GM12878 (cell line): ENCODE measurements around the gene ORMDL1. TPM values are rescaled to one million over a fixed set of nuclear protein-coding genes. Genes with fewer than 3 reads are reported as not detected.

Experiments used
- ATAC-seq: fragments of 200-7000 bp; cut with Tn5 transposase; 3 replicates; pipeline ENCODE4 v1.9.1; 2020; ENCODE audit warnings: mild to moderate bottlenecking, moderate library complexity
- BruUV-seq: library from RNA; stranded (reverse); fragments of 400-500 nt; replicated peaks from 2 replicates; lab custom pipeline; 2021; lab: Mats Ljungman, UMichigan
- CTCF ChIA-PET: fragments of 300-600 bp; sonication (Branson Sonifier 250); formaldehyde crosslinking; extraction: SDS; loops from one replicate; lab custom pipeline; 2021; ENCODE audit warnings: inconsistent platforms; lab: Yijun Ruan, JAX
- POLR2A ChIA-PET: fragments of 350-600 bp; formaldehyde crosslinking; extraction: SDS; loops from one replicate; lab custom pipeline; 2021; ENCODE audit warnings: inconsistent platforms; lab: Charles Lee
- RAD21 ChIA-PET: fragments of 300-600 bp; sonication (Branson Sonifier 250); formaldehyde crosslinking; loops from one replicate; lab custom pipeline; 2023; ENCODE audit warnings: antibody characterized with exemption; ENCODE audit not compliant: unreplicated experiment; lab: Charles Lee
- SMC1A ChIA-PET: fragments of 300-600 bp; sonication (Branson Sonifier 250); formaldehyde crosslinking; loops from one replicate; lab custom pipeline; 2023; ENCODE audit not compliant: unreplicated experiment, uncharacterized antibody; lab: Charles Lee
- DNase-seq: peaks from one replicate; pipeline ENCODE4 v3.0.0-alpha.2; 2011; ENCODE audit warnings: low read depth, low spot score
- FAIRE-seq: peaks from 3 replicates; lab custom pipeline; 2011; peaks lifted over from hg19 to GRCh38; lab: Jason Lieb, UNC
- H2AFZ ChIP-seq: 2 replicates; pipeline ENCODE4 v1.6.0; 2011; ENCODE audit warnings: low read depth, low read length, control low read depth; ENCODE audit not compliant: control insufficient read depth
- H3K27ac ChIP-seq: 2 replicates; pipeline ENCODE4 v1.5.1; 2011; ENCODE audit warnings: control low read depth; ENCODE audit not compliant: control insufficient read depth, insufficient read depth
- H3K27me3 ChIP-seq, 2 experiments: replicated peaks in 1 of 2; 2 replicates each; pipeline versions ENCODE4 v1.6.0 to v1.6.1; 2011; ENCODE audit warnings: low read length in 1 of 2; ENCODE audit not compliant: control insufficient read depth in 2 of 2, insufficient read depth in 2 of 2
- H3K36me3 ChIP-seq, 2 experiments: 2 replicates each; pipeline ENCODE4 v1.5.1; 2011; ENCODE audit warnings: low read length in 1 of 2; ENCODE audit not compliant: control insufficient read depth in 2 of 2, insufficient read depth in 2 of 2
- H3K4me1 ChIP-seq: 2 replicates; pipeline ENCODE4 v1.6.1; 2011; ENCODE audit warnings: mild to moderate bottlenecking, low read length, moderate library complexity, mixed read lengths; ENCODE audit not compliant: control insufficient read depth, insufficient read depth
- H3K4me2 ChIP-seq: 2 replicates; pipeline ENCODE4 v1.6.0; 2011; ENCODE audit warnings: control low read depth; ENCODE audit not compliant: control insufficient read depth, insufficient read depth
- H3K4me3 ChIP-seq: fragments of 200-600 bp; sonication (generic); 2 replicates; pipeline ENCODE4 v1.5.1; 2016
- H3K79me2 ChIP-seq: 2 replicates; pipeline ENCODE4 v1.6.0; 2011; ENCODE audit warnings: low read length; ENCODE audit not compliant: control insufficient read depth, insufficient read depth
- H3K9ac ChIP-seq: 2 replicates; pipeline ENCODE4 v1.8.0; 2011; ENCODE audit warnings: low read length, control low read depth, mixed read lengths; ENCODE audit not compliant: control insufficient read depth, insufficient read depth
- H3K9me3 ChIP-seq: replicated peaks from 3 replicates; pipeline ENCODE4 v1.5.1; 2011; ENCODE audit warnings: mild to moderate bottlenecking, low read length; ENCODE audit not compliant: control insufficient read depth, insufficient read depth
- H4K20me1 ChIP-seq: 2 replicates; pipeline ENCODE4 v1.6.0; 2011; ENCODE audit not compliant: control insufficient read depth, insufficient read depth
- BACH1 ChIP-seq: fragments of 450-650 bp; IDR thresholded peaks from 2 replicates; pipeline ENCODE4 v1.6.1; 2017; ENCODE audit warnings: mild to moderate bottlenecking, borderline replicate concordance
- CHD4 ChIP-seq: fragments of 200-600 bp; sonication (generic); IDR thresholded peaks from 2 replicates; pipeline ENCODE4 v1.6.1; 2016; ENCODE audit warnings: mild to moderate bottlenecking
- CREB1 ChIP-seq: IDR thresholded peaks from 2 replicates; pipeline ENCODE4 v1.6.1; 2012; ENCODE audit warnings: low read depth, mild to moderate bottlenecking, inconsistent platforms
- DPF2 ChIP-seq: fragments of 450-650 bp; IDR thresholded peaks from 2 replicates; pipeline ENCODE4 v1.6.1; 2017; ENCODE audit warnings: mild to moderate bottlenecking
- GABPA ChIP-seq: IDR thresholded peaks from 2 replicates; pipeline ENCODE4 v1.6.1; 2014; ENCODE audit warnings: antibody characterized with exemption, low read depth, mild to moderate bottlenecking, inconsistent platforms
- KDM1A ChIP-seq: fragments of 200-600 bp; sonication (generic); IDR thresholded peaks from 2 replicates; pipeline ENCODE4 v1.6.1; 2016; ENCODE audit warnings: borderline replicate concordance
- MXI1 ChIP-seq: fragments of 150-350 bp; IDR thresholded peaks from 2 replicates; pipeline ENCODE4 v1.6.1; 2011; ENCODE audit warnings: low read depth, mild to moderate bottlenecking, inconsistent platforms, low read length, improper control_type of control experiment
- PRDM15 ChIP-seq: fragments of 450-650 bp; formaldehyde crosslinking; IDR thresholded peaks from 2 replicates; pipeline ENCODE4 v1.4.0; 2020; ENCODE audit warnings: mild to moderate bottlenecking, moderate library complexity
- RCOR1 ChIP-seq: conservative IDR thresholded peaks from 2 replicates; pipeline ENCODE4 v1.6.1; 2012; ENCODE audit warnings: low read depth, low read length, improper control_type of control experiment
- TBL1XR1 ChIP-seq: IDR thresholded peaks from 2 replicates; pipeline ENCODE4 v1.6.1; 2012; ENCODE audit warnings: low read depth, low read length, improper control_type of control experiment
- YBX1 ChIP-seq: fragments of 450-650 bp; IDR thresholded peaks from 2 replicates; pipeline ENCODE4 v1.6.1; 2016; ENCODE audit warnings: antibody characterized with exemption
- WGBS: methylation state at CpG from one replicate; pipeline ENCODE4 v1.1.6; 2016; ENCODE audit warnings: low lambda C conversion rate; ENCODE audit not compliant: insufficient replicate concordance, insufficient coverage; ENCODE audit errors: missing lambda C conversion rate; 5-methylcytosine and 5-hydroxymethylcytosine counted together
- in situ Hi-C: fragments of 300-500 bp; cut with MboI; formaldehyde crosslinking; loops from 9 replicates; pipeline ENCODE4 v1.14.3; 2018; ENCODE audit warnings: mixed read lengths
- intact Hi-C: fragments of 100-400 bp; cut with micrococcal nuclease; formaldehyde crosslinking; loops from one replicate; pipeline ENCODE4 v1.14.2; 2022; ENCODE audit not compliant: unreplicated experiment
- polyA plus RNA-seq, 11 experiments: library from polyadenylated mRNA; depleted of rRNA in 4 of 11; unstranded in 6 of 11; stranded (reverse) in 5 of 11; fragments of >200 nt; fragmentation: Nextera tagmentation in 4 of 11; fragmentation: Illumina TruSeq in 1 of 11; extraction: Ambion mirVana in 4 of 11; extraction: Trizol in 1 of 11; gene quantifications; 1 replicate in 1 of 11; 2 replicates in 10 of 11; pipeline versions ENCODE4 v1.2.1 to v1.2.3, GENCODE V29; 2011 to 2016; ENCODE audit warnings: inconsistent platforms in 2 of 11, missing spikeins in 2 of 11, low read depth in 1 of 11
- total RNA-seq, 4 experiments: library from RNA; depleted of rRNA in 3 of 4; stranded (reverse); fragments of >200 nt in 3 of 4; fragmentation: Illumina TruSeq in 1 of 4; extraction: Trizol in 1 of 4; gene quantifications; 2 replicates each; pipeline versions ENCODE4 v1.2.1 to v1.2.3, GENCODE V29; 2013 to 2021
- TF ChIP-seq, protein P1 (sequence below): fragments of 450-650 bp; conservative IDR thresholded peaks from 2 replicates; pipeline ENCODE4 v1.6.1; 2017; ENCODE audit warnings: mild to moderate bottlenecking, moderate library complexity

Gene ORMDL1
- total and polyA plus RNA-seq, 10 of the 15 experiments (the other 5 are each of a cell fraction or from before 2014, with no cell fraction given): 62.6 to 161 (median 95.7) TPM

DNA sequence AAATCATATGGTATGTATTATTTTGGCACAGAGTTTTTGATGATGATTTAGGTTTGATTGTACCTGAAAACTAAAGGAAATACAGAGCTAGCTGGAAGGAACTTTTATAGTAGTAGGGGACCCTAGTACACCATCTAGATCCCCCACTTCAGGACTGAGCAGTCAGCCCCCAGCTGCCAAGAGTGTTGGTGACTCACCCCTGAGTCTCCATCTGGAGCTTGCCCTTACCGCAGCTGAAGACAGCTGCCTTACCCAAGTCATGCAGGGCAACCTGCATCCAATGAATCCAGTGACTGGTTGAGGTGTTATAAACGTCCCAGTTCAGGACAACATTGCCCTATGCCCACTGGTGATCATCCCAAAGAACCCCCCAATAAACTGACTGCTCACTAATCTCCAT lies 15.4 kb upstream of the ORMDL1 start:
- no TSS peak for BruUV-seq
- in situ Hi-C loops: loop anchor here (5.0 kb wide), 1 partner anchor 268 kb away; no protein-coding TSS in a partner anchor

More for the DNA sequence above, 15.4 kb upstream of the ORMDL1 start:
- intact Hi-C loops: no loop called here
- TF ChIP-seq YBX1 (no peak), RCOR1 (no peak), KDM1A (no peak), CHD4 (no peak), PRDM15 (CRISPR knock-in tag) (no peak), BACH1 (no peak), GABPA (no peak), TBL1XR1 (no peak), DPF2 (no peak), CREB1 (no peak), MXI1 (no peak)
- TF ChIP-seq, protein P1, sequence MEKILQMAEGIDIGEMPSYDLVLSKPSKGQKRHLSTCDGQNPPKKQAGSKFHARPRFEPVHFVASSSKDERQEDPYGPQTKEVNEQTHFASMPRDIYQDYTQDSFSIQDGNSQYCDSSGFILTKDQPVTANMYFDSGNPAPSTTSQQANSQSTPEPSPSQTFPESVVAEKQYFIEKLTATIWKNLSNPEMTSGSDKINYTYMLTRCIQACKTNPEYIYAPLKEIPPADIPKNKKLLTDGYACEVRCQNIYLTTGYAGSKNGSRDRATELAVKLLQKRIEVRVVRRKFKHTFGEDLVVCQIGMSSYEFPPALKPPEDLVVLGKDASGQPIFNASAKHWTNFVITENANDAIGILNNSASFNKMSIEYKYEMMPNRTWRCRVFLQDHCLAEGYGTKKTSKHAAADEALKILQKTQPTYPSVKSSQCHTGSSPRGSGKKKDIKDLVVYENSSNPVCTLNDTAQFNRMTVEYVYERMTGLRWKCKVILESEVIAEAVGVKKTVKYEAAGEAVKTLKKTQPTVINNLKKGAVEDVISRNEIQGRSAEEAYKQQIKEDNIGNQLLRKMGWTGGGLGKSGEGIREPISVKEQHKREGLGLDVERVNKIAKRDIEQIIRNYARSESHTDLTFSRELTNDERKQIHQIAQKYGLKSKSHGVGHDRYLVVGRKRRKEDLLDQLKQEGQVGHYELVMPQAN: no peak
- ChIA-PET RAD21 (interaction anchor here (2.7 kb wide), 1 partner anchor 272 kb away, joined by 26 read pairs; no protein-coding TSS in a partner anchor), SMC1A (interaction anchor here (1.0 to 2.7 kb wide), 10 partner anchors 9 to 327 kb away, joined by 3 to 15 read pairs (median 4); partner anchors contain the start of gene OSGEPL1), POLR2A (interaction anchor here (1.5 kb wide), 1 partner anchor 14 kb away, joined by 7 read pairs; no protein-coding TSS in a partner anchor), CTCF (interaction anchor here (0.8 to 3.7 kb wide), 10 partner anchors 11 to 273 kb away, joined by 3 to 45 read pairs (median 5); partner anchors contain the start of gene ASNSD1)
- no peak overlapping the region for H3K4me3 ChIP-seq
- no peaks in the 10 kb centered on the region for H3K9me3 ChIP-seq
- H3K27ac ChIP-seq: no peak overlapping the region
- peaks cover 3 to 22% of the 10 kb centered on the region in 2 experiments; a peak in 3 of 4 replicates for H3K36me3 ChIP-seq
- no peak overlapping the region for H3K9ac ChIP-seq
- H2AFZ ChIP-seq: no peak overlapping the region
- no peak for FAIRE-seq
- peaks cover 1% of the 10 kb centered on the region for H3K79me2 ChIP-seq
- no peak for ATAC-seq
- no peaks in the 10 kb centered on the region for H3K27me3 ChIP-seq
- no peak for DNase-seq
- H3K4me1 ChIP-seq: no peaks in the 10 kb centered on the region
- H4K20me1 ChIP-seq: no peaks in the 10 kb centered on the region
- WGBS: 70% methylated on average over 2 of the region's 2 CpGs
- H3K4me2 ChIP-seq: no peak overlapping the region
